ENCODE measurements around the gene PSIP1. TPM values are rescaled to one million over a fixed set of nuclear protein-coding genes. Genes with fewer than 3 reads are reported as not detected.
"Not testable (repeated sequence)": the region's sequence is repeated elsewhere in the genome, so short reads cannot be mapped to it uniquely, and the experiment has no call there.

Gene PSIP1
- total RNA-seq, 2 experiments from 2014 or later = 146 to 151 TPM

GRCh38 chr9:15461056-15461455, 49.7 kb downstream of the PSIP1 start:
- H3K4me1 ChIP-seq (ENCODE audit: insufficient read depth, low read length, poor library complexity, severe bottlenecking) = no peaks in the 10 kb centered on the region
- H2AFZ ChIP-seq (ENCODE audit: low read length) = no peak overlapping the region
- no peak overlapping the region for H3K27ac ChIP-seq (ENCODE audit: low read depth, low read length, poor library complexity, severe bottlenecking)
- BruUV-seq (replicated peaks) = no TSS peak
- H3K9me2 ChIP-seq (ENCODE audit: insufficient read depth, low read length) = no peaks in the 10 kb centered on the region
- H3K4me3 ChIP-seq (ENCODE audit: low read depth, low read length, poor library complexity, severe bottlenecking) = no peak overlapping the region
- DNase-seq (ENCODE audit: low spot score) = no peak
- no peak overlapping the region for H3K4me2 ChIP-seq (ENCODE audit: low read length)
- H3K9me3 ChIP-seq (ENCODE audit: low read length) = no peaks in the 10 kb centered on the region
- ChIA-PET CTCF (ENCODE audit: unreplicated experiment) (no interaction called here), POLR2A (interaction anchor here (0.5 to 1.1 kb wide), 3 partner anchors 9 to 15 kb away, joined by 3 to 4 read pairs (median 3); no protein-coding TSS in a partner anchor)
- no peaks in the 10 kb centered on the region for H4K20me1 ChIP-seq (ENCODE audit: insufficient read depth, low read length)
- peaks cover 94% of the 10 kb centered on the region for H3K36me3 ChIP-seq (ENCODE audit: insufficient read depth, low read length)
- no peak for TF ChIP-seq EZH2phosphoT487 (IDR thresholded peaks at IDR 0.05; ENCODE audit: borderline replicate concordance, low read depth, low read length)
- no peak for TF ChIP-seq CTCF (conservative IDR thresholded peaks at IDR 0.05; ENCODE audit: low read length)
- intact Hi-C loops (cut with micrococcal nuclease; ENCODE audit: unreplicated experiment) = no loop called here
- no peaks in the 10 kb centered on the region for H3K79me2 ChIP-seq (ENCODE audit: insufficient read depth, low read depth, low read length)

- no peak for DNase-seq (ENCODE audit: low spot score)
- Histone ChIP-seq H3K4me1 (ENCODE audit: insufficient read depth, low read length, poor library complexity, severe bottlenecking) (no peaks in the 10 kb centered on the region), H3K4me3 (ENCODE audit: low read depth, low read length, poor library complexity, severe bottlenecking) (no peak overlapping the region), H3K9me2 (ENCODE audit: insufficient read depth, low read length) (no peaks in the 10 kb centered on the region), H4K20me1 (ENCODE audit: insufficient read depth, low read length) (no peaks in the 10 kb centered on the region), H3K36me3 (ENCODE audit: insufficient read depth, low read length) (peaks cover 94% of the 10 kb centered on the region), H3K9me3 (ENCODE audit: low read length) (0 out of 2 replicates have a peak, but pooled peaks cover 3% of the 10 kb centered on the region), H3K4me2 (ENCODE audit: low read length) (no peak overlapping the region), H3K27ac (ENCODE audit: low read depth, low read length, poor library complexity, severe bottlenecking) (no peak overlapping the region), H3K79me2 (ENCODE audit: insufficient read depth, low read depth, low read length) (no peaks in the 10 kb centered on the region), H2AFZ (ENCODE audit: low read length) (no peak overlapping the region)
- ChIA-PET POLR2A (interaction anchor here (0.8 to 1.3 kb wide), 7 partner anchors 9 to 62 kb away, joined by 3 to 5 read pairs (median 3); no protein-coding TSS in a partner anchor), CTCF (ENCODE audit: unreplicated experiment) (interaction anchor here (0.6 kb wide), 1 partner anchor 99 kb away, joined by 3 read pairs; the partner anchor contains the start of gene CCDC171)
- intact Hi-C loops (cut with micrococcal nuclease; ENCODE audit: unreplicated experiment) = loop anchor here (5.0 to 10.0 kb wide), 3 partner anchors 38 to 153 kb away; no protein-coding TSS in a partner anchor
- TF ChIP-seq EZH2phosphoT487 (IDR thresholded peaks at IDR 0.05; ENCODE audit: borderline replicate concordance, low read depth, low read length) (no peak), CTCF (conservative IDR thresholded peaks at IDR 0.05; ENCODE audit: low read length) (no peak)
- no TSS peak for BruUV-seq (replicated peaks)
Observed at GRCh38 chr9:15453956-15454355, 56.8 kb downstream of the PSIP1 start.

- BruUV-seq (replicated peaks) = no TSS peak
- intact Hi-C loops (cut with micrococcal nuclease; ENCODE audit: unreplicated experiment) = no loop called here
- peaks cover 94% of the 10 kb centered on the region for H3K36me3 ChIP-seq (ENCODE audit: insufficient read depth, low read length)
Observed at GRCh38 chr9:15444141-15444540, 66.6 kb downstream of the PSIP1 start.

GRCh38 chr9:15442264-15442663, 68.5 kb downstream of the PSIP1 start:
- H3K4me3 ChIP-seq (ENCODE audit: low read depth, low read length, poor library complexity, severe bottlenecking); H3K9me2 ChIP-seq (ENCODE audit: insufficient read depth, low read length); H3K4me1 ChIP-seq (ENCODE audit: insufficient read depth, low read length, poor library complexity, severe bottlenecking); BruUV-seq (replicated peaks); POLR2A ChIA-PET; H3K4me2 ChIP-seq (ENCODE audit: low read length); H4K20me1 ChIP-seq (ENCODE audit: insufficient read depth, low read length); DNase-seq (ENCODE audit: low spot score); H3K27ac ChIP-seq (ENCODE audit: low read depth, low read length, poor library complexity, severe bottlenecking); CTCF ChIA-PET (ENCODE audit: unreplicated experiment); H2AFZ ChIP-seq (ENCODE audit: low read length); intact Hi-C loops (cut with micrococcal nuclease; ENCODE audit: unreplicated experiment): not testable (repeated sequence)
- peaks cover 94% of the 10 kb centered on the region for H3K36me3 ChIP-seq (ENCODE audit: insufficient read depth, low read length)
- H3K9me3 ChIP-seq (ENCODE audit: low read length) = peaks cover 15% of the 10 kb centered on the region
- peaks cover 31% of the 10 kb centered on the region for H3K79me2 ChIP-seq (ENCODE audit: insufficient read depth, low read depth, low read length)

More at GRCh38 chr9:15444141-15444540, 66.6 kb downstream of the PSIP1 start:
- Histone ChIP-seq H3K4me2 (ENCODE audit: low read length) (no peak overlapping the region), H3K27ac (ENCODE audit: low read depth, low read length, poor library complexity, severe bottlenecking) (no peak overlapping the region), H2AFZ (ENCODE audit: low read length) (no peak overlapping the region), H3K4me1 (ENCODE audit: insufficient read depth, low read length, poor library complexity, severe bottlenecking) (no peaks in the 10 kb centered on the region), H3K79me2 (ENCODE audit: insufficient read depth, low read depth, low read length) (peaks cover 17% of the 10 kb centered on the region; the same call in 1 of the 2 replicates), H4K20me1 (ENCODE audit: insufficient read depth, low read length) (no peaks in the 10 kb centered on the region; the same call in 1 of the 2 replicates), H3K9me2 (ENCODE audit: insufficient read depth, low read length) (no peaks in the 10 kb centered on the region), H3K9me3 (ENCODE audit: low read length) (peaks cover 9% of the 10 kb centered on the region), H3K4me3 (ENCODE audit: low read depth, low read length, poor library complexity, severe bottlenecking) (no peak overlapping the region)
- ChIA-PET POLR2A (interaction anchor here (0.5 kb wide), 1 partner anchor 104 kb away, joined by 3 read pairs; no protein-coding TSS in a partner anchor), CTCF (ENCODE audit: unreplicated experiment) (no interaction called here)
- TF ChIP-seq CTCF (conservative IDR thresholded peaks at IDR 0.05; ENCODE audit: low read length) (no peak), EZH2phosphoT487 (IDR thresholded peaks at IDR 0.05; ENCODE audit: borderline replicate concordance, low read depth, low read length) (no peak)
- DNase-seq (ENCODE audit: low spot score) = no peak
